NCI-H2227 treated with DMSO at 0.1 percent for 48 hours (cell line): ENCODE data around the gene RUNX3.
"Not testable (repeated sequence)": the region's sequence is repeated elsewhere in the genome, so short reads cannot be mapped to it uniquely, and the experiment has no call there.

Experiments used
- DNase-seq: peaks from one replicate; lab custom pipeline; 2025; lab: John Stamatoyannopoulos, UW

RUNX3 gene

GRCh38 chr1:24930260-24931145 lies at the start of gene RUNX3:
Gene RUNX3, minus strand, starts transcription at chr1:24930276. Its CDS starts 408 bp downstream, at chr1:24929868.
- no peak for DNase-seq

GRCh38 chr1:24979232-24979631 lies 49.2 kb upstream of the RUNX3 start:
- not testable (repeated sequence) for DNase-seq

DNA sequence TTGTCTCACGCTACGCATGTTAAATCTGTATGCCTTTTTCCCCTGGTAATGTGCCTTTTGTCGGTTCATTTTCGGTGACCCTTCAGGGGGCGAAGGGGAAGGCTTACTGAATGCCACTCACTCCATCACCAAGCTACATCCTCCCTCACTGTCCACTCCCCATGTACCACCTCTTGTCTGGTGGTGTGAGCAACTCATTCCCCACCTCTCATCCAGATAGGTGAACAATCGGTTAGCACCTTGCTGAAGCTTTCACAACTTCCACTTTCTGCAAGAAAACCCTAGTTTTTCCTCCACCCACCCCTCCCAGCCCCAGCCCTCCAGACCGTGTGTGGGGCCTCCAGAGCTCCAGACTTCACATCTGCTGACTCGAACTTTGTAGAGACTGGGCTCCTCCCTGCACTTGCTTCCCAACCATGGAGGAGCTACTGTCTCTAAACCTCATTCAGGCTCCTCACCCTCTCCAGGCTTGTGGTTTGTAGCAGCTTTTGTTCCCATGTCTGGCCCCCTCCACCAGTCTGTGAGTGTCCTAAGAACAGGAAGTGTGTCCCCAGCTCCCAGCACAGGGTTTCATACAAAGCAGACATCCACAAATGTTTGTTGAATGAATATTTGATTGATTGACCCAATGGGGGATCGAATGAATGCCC lies 48.4 kb upstream of the RUNX3 start:
- no peak for DNase-seq

- DNase-seq: no peak
Observed at GRCh38 chr1:24975391-24975790, 45.3 kb upstream of the RUNX3 start.

DNA sequence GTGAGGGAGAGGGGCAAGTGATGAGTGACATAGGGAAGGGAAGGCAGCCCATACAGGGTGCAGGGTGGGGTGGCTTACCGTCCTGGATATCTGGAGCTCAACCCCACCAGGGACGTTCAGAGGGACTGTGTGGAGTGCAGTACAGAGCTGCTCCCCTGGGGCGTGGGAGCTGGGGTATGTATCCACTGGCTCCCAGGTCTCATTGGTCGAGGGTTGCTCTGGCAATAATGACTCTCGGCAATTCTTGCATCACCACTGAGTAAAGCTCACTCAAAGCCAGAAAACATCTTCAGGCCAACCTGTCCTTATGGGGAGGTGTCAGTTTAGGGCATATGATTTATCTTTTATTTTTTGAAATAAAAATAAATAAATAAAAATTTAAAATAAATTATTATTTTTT lies 43.2 kb upstream of the RUNX3 start:
- DNase-seq: no peak

- DNase-seq: no peak
Observed at GRCh38 chr1:24972915-24973242, 42.8 kb upstream of the RUNX3 start.

- DNase-seq: no peak
Observed at GRCh38 chr1:24972221-24972914, 42.3 kb upstream of the RUNX3 start.

DNA sequence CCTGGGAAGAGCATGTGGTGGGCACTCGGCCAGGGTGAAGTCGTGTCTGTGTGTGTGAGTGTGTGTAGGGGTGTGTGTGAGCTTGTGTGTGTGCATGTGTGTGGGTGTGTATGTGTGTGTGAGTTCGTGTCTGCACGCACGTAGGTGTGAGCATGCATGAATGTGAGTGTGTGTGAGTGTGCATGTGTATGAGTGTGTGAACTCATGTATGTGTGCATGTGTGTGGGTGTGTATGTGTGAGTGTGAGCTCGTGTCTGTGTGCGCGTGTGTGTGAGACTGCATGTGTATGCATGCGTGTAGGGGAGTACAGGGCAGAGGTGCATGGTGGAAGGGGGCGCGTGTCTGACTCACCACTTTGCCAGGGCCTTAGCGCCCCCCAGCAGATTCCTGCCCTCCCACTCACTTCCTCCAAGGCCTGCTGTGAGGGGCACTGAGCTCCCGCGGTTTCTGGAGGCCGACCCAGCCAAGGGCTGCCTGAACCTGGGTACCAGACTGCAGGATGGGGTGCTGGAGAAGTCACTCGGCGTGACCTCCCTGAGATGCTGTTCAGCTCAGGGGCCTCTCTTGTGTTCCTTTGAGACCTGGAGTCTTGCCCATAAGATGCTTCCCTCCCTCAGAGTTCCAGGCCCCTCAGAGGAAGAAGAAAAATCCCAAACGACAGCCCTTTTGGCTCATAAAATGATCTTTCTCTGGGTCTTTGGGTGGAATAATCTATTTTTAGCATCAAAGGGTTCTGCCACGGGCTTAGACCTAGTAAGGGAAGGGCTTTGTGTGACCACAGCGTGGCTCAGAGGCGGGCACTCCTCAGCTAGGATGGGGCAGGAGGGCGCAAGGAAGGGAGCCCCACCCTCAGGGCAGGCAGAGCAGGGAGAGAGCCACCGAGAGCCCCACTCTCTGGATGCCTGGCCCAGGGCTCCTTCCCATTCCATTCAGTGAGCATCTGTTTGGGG lies 41.1 kb upstream of the RUNX3 start:
- no peak for DNase-seq

DNA sequence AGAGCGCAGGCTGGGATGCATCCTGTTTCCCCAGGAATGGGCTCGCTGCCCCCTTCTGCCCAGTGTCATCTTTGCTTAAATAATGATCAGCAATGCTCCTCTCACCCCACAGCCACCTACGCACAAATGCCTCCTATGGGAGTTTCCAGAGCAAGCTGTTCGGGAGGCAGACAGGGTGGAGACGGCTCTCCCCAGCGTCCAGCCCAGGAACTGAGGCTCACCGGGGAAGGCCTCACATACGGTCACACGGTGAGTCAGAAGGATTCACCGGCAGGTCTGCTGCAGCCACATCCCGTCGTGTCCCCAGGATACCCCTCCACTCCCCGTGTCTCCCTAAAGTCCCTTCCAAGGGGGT lies 40.3 kb upstream of the RUNX3 start:
- DNase-seq: no peak

GRCh38 chr1:24969596-24970398 lies 39.7 kb upstream of the RUNX3 start:
- DNase-seq: no peak

- no peak for DNase-seq
Observed at GRCh38 chr1:24968941-24969585, 39.0 kb upstream of the RUNX3 start.

GRCh38 chr1:24967962-24968361 lies 37.9 kb upstream of the RUNX3 start:
- no peak for DNase-seq

- DNase-seq: no peak
Observed at GRCh38 chr1:24967555-24967954, 37.5 kb upstream of the RUNX3 start.

- DNase-seq: no peak
Observed at GRCh38 chr1:24966724-24967346, 36.8 kb upstream of the RUNX3 start.

- no peak for DNase-seq
Observed at GRCh38 chr1:24966121-24966723, 36.1 kb upstream of the RUNX3 start.

GRCh38 chr1:24965571-24965930 lies 35.5 kb upstream of the RUNX3 start:
- no peak for DNase-seq

DNA sequence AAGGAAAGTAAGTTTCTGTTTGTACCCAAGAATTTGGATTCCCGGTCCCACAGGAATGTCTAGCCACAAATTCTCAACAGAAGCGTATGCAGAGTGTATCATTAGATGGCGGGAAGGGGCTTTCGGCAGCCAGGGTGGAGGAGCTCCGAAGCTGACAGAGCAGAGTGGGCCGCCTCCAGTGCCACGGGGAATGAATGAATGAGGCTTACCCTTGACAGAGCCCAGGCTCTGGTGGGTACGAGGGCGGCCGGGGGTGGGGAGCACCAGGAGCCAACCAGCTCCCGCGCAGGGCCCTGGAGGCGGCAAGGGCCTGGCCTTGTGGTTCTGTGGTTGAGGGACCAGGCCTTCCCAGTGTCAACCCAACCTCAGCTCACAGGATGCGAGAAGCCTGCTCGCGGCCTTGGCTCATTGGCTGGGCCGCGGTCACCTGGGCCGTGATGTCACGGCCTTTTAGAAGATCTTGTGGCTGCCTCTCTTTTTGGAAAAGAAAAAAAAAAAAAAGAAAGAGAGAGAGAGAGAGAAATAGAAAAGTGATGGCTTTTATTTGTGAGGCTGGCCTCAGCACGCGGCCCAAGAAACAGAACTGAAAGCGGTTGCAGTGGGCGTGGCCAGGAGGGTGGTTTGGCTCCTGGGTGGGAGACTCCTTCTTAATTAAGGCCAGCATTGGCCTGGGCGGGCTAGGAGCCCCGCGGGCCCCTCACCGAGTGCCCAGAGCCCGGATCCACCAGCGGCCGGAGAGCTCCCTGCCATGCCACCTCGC lies 34.9 kb upstream of the RUNX3 start:
- no peak for DNase-seq

GRCh38 chr1:24963943-24964693 lies 34.0 kb upstream of the RUNX3 start:
- no peak for DNase-seq
